CD4-positive, alpha-beta T cell treated with Interleukin-15 for 1 hour (primary cell): ENCODE results near the gene MYO7B.

ENCODE experiments used
- DNase-seq: peaks from one replicate; pipeline ENCODE4 v3.0.0-alpha.2; 2020

Gene MYO7B

GRCh38 chr2:127535422-127535901, at the start of gene MYO7B:
TSS of gene MYO7B (plus strand) at chr2:127535683. CDS start at chr2:127559723, 24,040 bp downstream.
- no peak for DNase-seq

GRCh38 chr2:127485694-127486071, 49.8 kb upstream of the MYO7B start:
- DNase-seq = no peak

- no peak for DNase-seq
Measured at GRCh38 chr2:127486247-127487058, 49.0 kb upstream of the MYO7B start.

- no peak for DNase-seq
Measured at GRCh38 chr2:127490283-127490682, 45.2 kb upstream of the MYO7B start.

- DNase-seq = no peak
Measured at GRCh38 chr2:127498386-127498785, 37.1 kb upstream of the MYO7B start.

- DNase-seq = no peak
Measured at GRCh38 chr2:127503491-127503890, 32.0 kb upstream of the MYO7B start.

GRCh38 chr2:127504552-127505430, 30.7 kb upstream of the MYO7B start:
- no peak for DNase-seq

- no peak for DNase-seq
Measured at GRCh38 chr2:127506510-127506909, 29.0 kb upstream of the MYO7B start.

- DNase-seq = no peak
Measured at GRCh38 chr2:127508023-127508630, 27.4 kb upstream of the MYO7B start.

- no peak for DNase-seq
Measured at GRCh38 chr2:127508631-127509034, 26.9 kb upstream of the MYO7B start.

- DNase-seq = no peak
Measured at GRCh38 chr2:127510073-127510472, 25.4 kb upstream of the MYO7B start.

- DNase-seq = no peak
Measured at GRCh38 chr2:127511090-127511695, 24.3 kb upstream of the MYO7B start.

GRCh38 chr2:127511917-127512316, 23.6 kb upstream of the MYO7B start:
- no peak for DNase-seq

- DNase-seq = no peak
Measured at GRCh38 chr2:127512362-127512761, 23.1 kb upstream of the MYO7B start.

GRCh38 chr2:127514076-127514475, 21.4 kb upstream of the MYO7B start:
- DNase-seq = no peak

GRCh38 chr2:127514485-127514884, 21.0 kb upstream of the MYO7B start:
- no peak for DNase-seq

- no peak for DNase-seq
Measured at GRCh38 chr2:127515383-127515915, 20.0 kb upstream of the MYO7B start.

GRCh38 chr2:127516041-127516762, 19.3 kb upstream of the MYO7B start:
- no peak for DNase-seq

GRCh38 chr2:127517465-127517864, 18.0 kb upstream of the MYO7B start:
- no peak for DNase-seq

GRCh38 chr2:127520424-127520823, 15.1 kb upstream of the MYO7B start:
- DNase-seq = no peak

- no peak for DNase-seq
Measured at GRCh38 chr2:127523269-127523939, 12.1 kb upstream of the MYO7B start.
